Ishikawa (cell line): ENCODE results near the gene SLC30A5.

ENCODE experiments used
- CEBPB ChIP-seq: IDR thresholded peaks from 2 replicates; pipeline ENCODE4 v1.6.1; 2012
- CREB1 ChIP-seq: IDR thresholded peaks from 2 replicates; pipeline ENCODE4 v1.6.1; 2012; ENCODE audit warnings: low read depth
- EGR1 ChIP-seq: IDR thresholded peaks from 2 replicates; pipeline ENCODE4 v1.6.1; 2012
- EP300 ChIP-seq: IDR thresholded peaks from 2 replicates; pipeline ENCODE4 v1.6.1; 2012; ENCODE audit warnings: borderline replicate concordance
- FOXM1 ChIP-seq: IDR thresholded peaks from 2 replicates; pipeline ENCODE4 v1.6.1; 2012; ENCODE audit warnings: low read depth, borderline replicate concordance
- MAX ChIP-seq: IDR thresholded peaks from 2 replicates; pipeline ENCODE4 v1.6.1; 2012
- NFIC ChIP-seq: IDR thresholded peaks from 2 replicates; pipeline ENCODE4 v1.6.1; 2012
- RAD21 ChIP-seq: IDR thresholded peaks from 2 replicates; pipeline ENCODE4 v1.6.1; 2012; ENCODE audit warnings: low read depth
- REST ChIP-seq: IDR thresholded peaks from 2 replicates; pipeline ENCODE4 v1.6.1; 2012; ENCODE audit warnings: low read depth, mild to moderate bottlenecking
- TAF1 ChIP-seq: IDR thresholded peaks from 2 replicates; pipeline ENCODE4 v1.6.1; 2012; ENCODE audit warnings: low read depth, mild to moderate bottlenecking
- TCF12 ChIP-seq: IDR thresholded peaks from 2 replicates; pipeline ENCODE4 v1.6.1; 2012; ENCODE audit warnings: low read depth
- TEAD4 ChIP-seq: IDR thresholded peaks from 2 replicates; pipeline ENCODE4 v1.6.1; 2012
- USF1 ChIP-seq: IDR thresholded peaks from 2 replicates; pipeline ENCODE4 v1.6.1; 2012
- YY1 ChIP-seq: IDR thresholded peaks from 2 replicates; pipeline ENCODE4 v1.6.1; 2012; ENCODE audit warnings: low read depth
- ZBTB7A ChIP-seq: IDR thresholded peaks from 2 replicates; pipeline ENCODE4 v1.6.1; 2012; ENCODE audit warnings: low read depth

The SLC30A5 gene

GRCh38 chr5:69050214-69050613, 43.6 kb upstream of the SLC30A5 start:
- TF ChIP-seq TCF12 (no peak), REST (no peak), MAX (no peak), TEAD4 (no peak), EGR1 (no peak), FOXM1 (no peak), ZBTB7A (no peak), USF1 (no peak), NFIC (no peak), RAD21 (no peak), CEBPB (no peak), TAF1 (no peak), CREB1 (no peak), EP300 (no peak), YY1 (no peak)

- TF ChIP-seq TAF1 (no peak), RAD21 (no peak), EP300 (no peak), NFIC (no peak), ZBTB7A (no peak), TCF12 (no peak), REST (no peak), MAX (no peak), CEBPB (no peak), USF1 (no peak), EGR1 (no peak), CREB1 (no peak), TEAD4 (no peak), FOXM1 (no peak), YY1 (no peak)
Measured at GRCh38 chr5:69052181-69052580, 41.6 kb upstream of the SLC30A5 start.

GRCh38 chr5:69074664-69075521, 18.9 kb upstream of the SLC30A5 start:
- TF ChIP-seq ZBTB7A (no peak), RAD21 (no peak), MAX (no peak), NFIC (no peak), YY1 (no peak), CEBPB (no peak), TAF1 (no peak), EP300 (no peak), EGR1 (no peak), USF1 (no peak), TEAD4 (no peak), FOXM1 (no peak), TCF12 (no peak), REST (no peak), CREB1 (no peak)
